Measurements from ENCODE around the gene SUGCT.

- no peak for TF ChIP-seq ZNF792 (CRISPR knock-in tag; IDR thresholded peaks at IDR 0.05)
- no peak for TF ChIP-seq ZNF121 (CRISPR knock-in tag; IDR thresholded peaks at IDR 0.05)
Observed at GRCh38 chr7:40833191-40833887, 698.5 kb downstream of the SUGCT start.
